HepG2 (cell line): ENCODE measurements around the gene CCDC38. TPM values are rescaled to one million over a fixed set of nuclear protein-coding genes. Genes with fewer than 3 reads are reported as not detected.
A peak's percentile ranks its signal among the peaks of the same experiment; 100 is the strongest.

Source experiments
- E2F2 ChIP-seq: sonication (generic); formaldehyde crosslinking; IDR thresholded peaks from 2 replicates; pipeline ENCODE4 v1.4.0; 2020; ENCODE audit warnings: missing genetic modification reagents, borderline replicate concordance
- ETS1 ChIP-seq: sonication (generic); formaldehyde crosslinking; IDR thresholded peaks from 2 replicates; pipeline ENCODE4 v1.4.0; 2020; ENCODE audit warnings: missing genetic modification reagents
- FOXP1 ChIP-seq, 2 experiments: fragments of 450-650 bp in 1 of 2; IDR thresholded peaks; 2 replicates each; pipeline ENCODE4 v1.6.1; 2017 to 2018; ENCODE audit warnings: antibody characterized with exemption in 1 of 2
- FUBP1 ChIP-seq: sonication (generic); formaldehyde crosslinking; IDR thresholded peaks from 2 replicates; pipeline ENCODE4 v1.5.1; 2020; ENCODE audit warnings: missing genetic modification reagents, mild to moderate bottlenecking, borderline replicate concordance
- IKZF5 ChIP-seq: IDR thresholded peaks from 2 replicates; pipeline ENCODE4 v1.6.1; 2018; ENCODE audit warnings: missing genetic modification reagents, mild to moderate bottlenecking, missing compliant biosample characterization
- KDM5B ChIP-seq: sonication (generic); formaldehyde crosslinking; IDR thresholded peaks from 2 replicates; pipeline ENCODE4 v1.4.0; 2020; ENCODE audit warnings: missing genetic modification reagents, mild to moderate bottlenecking, borderline replicate concordance
- PLRG1 ChIP-seq: fragments of 450-650 bp; conservative IDR thresholded peaks from 2 replicates; pipeline ENCODE4 v1.6.1; 2016
- RBM39 ChIP-seq: fragments of 200-400 bp; formaldehyde crosslinking; IDR thresholded peaks from one replicate; pipeline ENCODE4 v1.6.1; 2018; ENCODE audit warnings: antibody characterized with exemption, mild to moderate bottlenecking, low read depth, low read length; ENCODE audit not compliant: poor library complexity, severe bottlenecking
- SALL1 ChIP-seq: sonication (generic); formaldehyde crosslinking; IDR thresholded peaks from 2 replicates; pipeline ENCODE4 v1.8.0; 2022; ENCODE audit warnings: mild to moderate bottlenecking, missing genetic modification reagents
- SIN3A ChIP-seq: IDR thresholded peaks from 2 replicates; pipeline ENCODE4 v1.6.1; 2011; ENCODE audit warnings: low read depth, mild to moderate bottlenecking, control low read depth, low read length, borderline replicate concordance
- THAP7 ChIP-seq: sonication (generic); formaldehyde crosslinking; IDR thresholded peaks from 2 replicates; pipeline ENCODE4 v1.8.1; 2023; ENCODE audit warnings: mild to moderate bottlenecking, missing genetic modification reagents
- ZNF232 ChIP-seq: sonication (generic); formaldehyde crosslinking; IDR thresholded peaks from 2 replicates; pipeline ENCODE4 v1.4.0; 2020; ENCODE audit warnings: missing genetic modification reagents, borderline replicate concordance
- ZNF235 ChIP-seq: sonication (generic); formaldehyde crosslinking; IDR thresholded peaks from 2 replicates; pipeline ENCODE4 v1.8.1; 2023; ENCODE audit warnings: mild to moderate bottlenecking, missing genetic modification reagents, borderline replicate concordance
- ZNF563 ChIP-seq: sonication (generic); formaldehyde crosslinking; IDR thresholded peaks from 2 replicates; pipeline ENCODE4 v1.8.0; 2022; ENCODE audit warnings: mild to moderate bottlenecking, moderate library complexity, missing genetic modification reagents
- polyA plus RNA-seq, 8 experiments: library from polyadenylated mRNA; depleted of rRNA in 3 of 8; stranded (reverse) in 7 of 8; unstranded in 1 of 8; fragments of >200 nt; fragmentation: Illumina TruSeq in 4 of 8; extraction: Trizol in 4 of 8; gene quantifications; 2 replicates each; pipeline versions ENCODE4 v1.2.1 to v1.2.3, GENCODE V29; 2011 to 2016; ENCODE audit warnings: low read depth in 4 of 8, missing spikeins in 1 of 8, mixed read lengths in 1 of 8; ENCODE audit not compliant: insufficient read depth in 1 of 8
- total RNA-seq, 5 experiments: library from RNA; depleted of rRNA; stranded (reverse); fragments of >200 nt; fragmentation: Illumina TruSeq; extraction: Trizol; gene quantifications; 2 replicates each; pipeline ENCODE4 v1.2.3, GENCODE V29; 2016; ENCODE audit warnings: low read depth in 1 of 5
- TF ChIP-seq, protein P1 (sequence below): sonication (generic); formaldehyde crosslinking; conservative IDR thresholded peaks from 2 replicates; pipeline ENCODE4 v1.4.0; 2020; ENCODE audit warnings: mild to moderate bottlenecking, missing genetic modification reagents, moderate library complexity
- TF ChIP-seq, protein P2 (sequence below): sonication (generic); formaldehyde crosslinking; IDR thresholded peaks from 2 replicates; pipeline ENCODE4 v1.4.0; 2020; ENCODE audit warnings: missing genetic modification reagents, borderline replicate concordance
- TF ChIP-seq, protein P3 (sequence below): sonication (generic); formaldehyde crosslinking; IDR thresholded peaks from 2 replicates; pipeline ENCODE4 v1.4.0; 2020; ENCODE audit warnings: missing genetic modification reagents

Gene CCDC38
- total and polyA plus RNA-seq, 2 of the 13 experiments (the other 11 are each of a cell fraction or from before 2014, with no cell fraction given): 0.24 to 0.32 TPM

DNA sequence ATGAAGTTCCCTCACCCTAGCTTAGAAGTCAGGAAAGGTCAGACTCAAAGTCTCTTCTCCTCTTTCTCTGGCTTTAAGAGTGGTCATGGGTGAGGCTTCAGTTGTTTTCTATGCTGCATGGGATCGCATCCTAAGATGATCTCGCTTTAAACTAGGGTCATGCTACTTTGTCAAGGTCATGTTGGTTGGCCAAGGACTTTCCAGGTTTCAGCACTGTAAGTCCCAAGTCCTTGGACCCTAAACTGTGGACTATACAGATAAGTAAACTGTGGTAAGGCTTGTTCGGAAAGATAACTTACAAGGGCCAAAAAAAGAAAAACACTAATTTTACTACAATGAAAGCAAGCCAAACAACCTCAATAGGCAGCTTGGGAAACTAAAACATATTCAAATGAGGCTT, 36.4 kb upstream of the CCDC38 start (continued):
- TF ChIP-seq, protein P1, sequence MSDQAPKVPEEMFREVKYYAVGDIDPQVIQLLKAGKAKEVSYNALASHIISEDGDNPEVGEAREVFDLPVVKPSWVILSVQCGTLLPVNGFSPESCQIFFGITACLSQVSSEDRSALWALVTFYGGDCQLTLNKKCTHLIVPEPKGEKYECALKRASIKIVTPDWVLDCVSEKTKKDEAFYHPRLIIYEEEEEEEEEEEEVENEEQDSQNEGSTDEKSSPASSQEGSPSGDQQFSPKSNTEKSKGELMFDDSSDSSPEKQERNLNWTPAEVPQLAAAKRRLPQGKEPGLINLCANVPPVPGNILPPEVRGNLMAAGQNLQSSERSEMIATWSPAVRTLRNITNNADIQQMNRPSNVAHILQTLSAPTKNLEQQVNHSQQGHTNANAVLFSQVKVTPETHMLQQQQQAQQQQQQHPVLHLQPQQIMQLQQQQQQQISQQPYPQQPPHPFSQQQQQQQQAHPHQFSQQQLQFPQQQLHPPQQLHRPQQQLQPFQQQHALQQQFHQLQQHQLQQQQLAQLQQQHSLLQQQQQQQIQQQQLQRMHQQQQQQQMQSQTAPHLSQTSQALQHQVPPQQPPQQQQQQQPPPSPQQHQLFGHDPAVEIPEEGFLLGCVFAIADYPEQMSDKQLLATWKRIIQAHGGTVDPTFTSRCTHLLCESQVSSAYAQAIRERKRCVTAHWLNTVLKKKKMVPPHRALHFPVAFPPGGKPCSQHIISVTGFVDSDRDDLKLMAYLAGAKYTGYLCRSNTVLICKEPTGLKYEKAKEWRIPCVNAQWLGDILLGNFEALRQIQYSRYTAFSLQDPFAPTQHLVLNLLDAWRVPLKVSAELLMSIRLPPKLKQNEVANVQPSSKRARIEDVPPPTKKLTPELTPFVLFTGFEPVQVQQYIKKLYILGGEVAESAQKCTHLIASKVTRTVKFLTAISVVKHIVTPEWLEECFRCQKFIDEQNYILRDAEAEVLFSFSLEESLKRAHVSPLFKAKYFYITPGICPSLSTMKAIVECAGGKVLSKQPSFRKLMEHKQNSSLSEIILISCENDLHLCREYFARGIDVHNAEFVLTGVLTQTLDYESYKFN (CRISPR knock-in tag): peak; percentile 48; the same call in 1 of the 2 replicates
- TF ChIP-seq, protein P2, sequence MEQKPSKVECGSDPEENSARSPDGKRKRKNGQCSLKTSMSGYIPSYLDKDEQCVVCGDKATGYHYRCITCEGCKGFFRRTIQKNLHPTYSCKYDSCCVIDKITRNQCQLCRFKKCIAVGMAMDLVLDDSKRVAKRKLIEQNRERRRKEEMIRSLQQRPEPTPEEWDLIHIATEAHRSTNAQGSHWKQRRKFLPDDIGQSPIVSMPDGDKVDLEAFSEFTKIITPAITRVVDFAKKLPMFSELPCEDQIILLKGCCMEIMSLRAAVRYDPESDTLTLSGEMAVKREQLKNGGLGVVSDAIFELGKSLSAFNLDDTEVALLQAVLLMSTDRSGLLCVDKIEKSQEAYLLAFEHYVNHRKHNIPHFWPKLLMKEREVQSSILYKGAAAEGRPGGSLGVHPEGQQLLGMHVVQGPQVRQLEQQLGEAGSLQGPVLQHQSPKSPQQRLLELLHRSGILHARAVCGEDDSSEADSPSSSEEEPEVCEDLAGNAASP (CRISPR knock-in tag): peak; percentile 27; the same call in 1 of the 2 replicates
- peak; percentile 34; the same call in 1 of the 2 replicates for TF ChIP-seq SALL1
- TF ChIP-seq PLRG1: no peak
- no peak for TF ChIP-seq ZNF563 (CRISPR knock-in tag)
- no peak for TF ChIP-seq ZNF235 (CRISPR knock-in tag)
- no peak for TF ChIP-seq IKZF5 (CRISPR knock-in tag)
- no peak for TF ChIP-seq ZNF232
- TF ChIP-seq KDM5B (CRISPR knock-in tag): no peak
- TF ChIP-seq THAP7: no peak
- TF ChIP-seq E2F2: no peak
- TF ChIP-seq FOXP1 (IDR thresholded peaks at IDR 0.05): no peak
- TF ChIP-seq FOXP1 (CRISPR knock-in tag; IDR thresholded peaks at IDR 0.05): peak; percentile 40
- TF ChIP-seq RBM39: no peak
- TF ChIP-seq, protein P3, sequence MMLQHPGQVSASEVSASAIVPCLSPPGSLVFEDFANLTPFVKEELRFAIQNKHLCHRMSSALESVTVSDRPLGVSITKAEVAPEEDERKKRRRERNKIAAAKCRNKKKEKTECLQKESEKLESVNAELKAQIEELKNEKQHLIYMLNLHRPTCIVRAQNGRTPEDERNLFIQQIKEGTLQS (CRISPR knock-in tag): no peak
- TF ChIP-seq ETS1 (CRISPR knock-in tag): no peak
- no peak for TF ChIP-seq FUBP1 (CRISPR knock-in tag)
- TF ChIP-seq SIN3A: no peak
